Activated CD8-positive, alpha-beta memory T cell treated with anti-CD3 and anti-CD28 coated beads for 36 hours (primary cell): ENCODE measurements around the gene BEND7. TPM values are rescaled to one million over a fixed set of nuclear protein-coding genes. Genes with fewer than 3 reads are reported as not detected.

Source experiments
- CTCF ChIA-PET: fragments of 350-600 bp; sonication (Branson Sonifier 250); formaldehyde crosslinking; loops from one replicate; lab custom pipeline; 2021; ENCODE audit warnings: antibody characterized with exemption; lab: Charles Lee
- POLR2A ChIA-PET: fragments of 350-600 bp; sonication (Branson Sonifier 250); formaldehyde crosslinking; loops from one replicate; lab custom pipeline; 2021; ENCODE audit warnings: antibody characterized with exemption; lab: Charles Lee
- total RNA-seq, 2 experiments: library from RNA; stranded (reverse); gene quantifications; one replicate each; pipeline ENCODE4 v1.2.3, GENCODE V29; 2021

Gene BEND7
- total RNA-seq, 2 experiments from 2014 or later = 0.19 TPM; not detected in 1

GRCh38 chr10:13491747-13492360 lies 37.0 kb downstream of the BEND7 start:
- ChIA-PET CTCF (no interaction called here), POLR2A (no interaction called here)

- POLR2A ChIA-PET = no interaction called here
- CTCF ChIA-PET = no interaction called here
Measured at GRCh38 chr10:13490503-13490902, 38.3 kb downstream of the BEND7 start.

- CTCF ChIA-PET = no interaction called here
- POLR2A ChIA-PET = no interaction called here
Measured at GRCh38 chr10:13489035-13489599, 39.7 kb downstream of the BEND7 start.

GRCh38 chr10:13485623-13486022 lies 43.2 kb downstream of the BEND7 start:
- ChIA-PET CTCF (no interaction called here), POLR2A (no interaction called here)

GRCh38 chr10:13483951-13484350 lies 44.9 kb downstream of the BEND7 start:
- ChIA-PET CTCF (no interaction called here), POLR2A (no interaction called here)

- CTCF ChIA-PET = no interaction called here
- POLR2A ChIA-PET = no interaction called here
Measured at GRCh38 chr10:13483073-13483472, 45.7 kb downstream of the BEND7 start.

GRCh38 chr10:13481690-13482089 lies 47.1 kb downstream of the BEND7 start:
- ChIA-PET CTCF (no interaction called here), POLR2A (no interaction called here)

- ChIA-PET POLR2A (no interaction called here), CTCF (no interaction called here)
Measured at GRCh38 chr10:13475124-13475523, 53.7 kb downstream of the BEND7 start.

- ChIA-PET POLR2A (no interaction called here), CTCF (no interaction called here)
Measured at GRCh38 chr10:13473986-13474385, 54.8 kb downstream of the BEND7 start.

GRCh38 chr10:13472359-13472758 lies 56.5 kb downstream of the BEND7 start:
- CTCF ChIA-PET = no interaction called here
- POLR2A ChIA-PET = no interaction called here

- CTCF ChIA-PET = no interaction called here
Measured at GRCh38 chr10:13470270-13470669, 58.5 kb downstream of the BEND7 start.

GRCh38 chr10:13462551-13462950 lies 66.3 kb downstream of the BEND7 start:
- ChIA-PET CTCF (no interaction called here), POLR2A (no interaction called here)

More at GRCh38 chr10:13470270-13470669, 58.5 kb downstream of the BEND7 start:
- POLR2A ChIA-PET = no interaction called here

GRCh38 chr10:13458687-13459012 lies 70.2 kb downstream of the BEND7 start:
- POLR2A ChIA-PET = no interaction called here
- CTCF ChIA-PET = interaction anchor here (1.2 kb wide), 1 partner anchor 19 kb away, joined by 3 read pairs; no protein-coding TSS in a partner anchor

- POLR2A ChIA-PET = no interaction called here
- CTCF ChIA-PET = interaction anchor here (1.2 kb wide), 1 partner anchor 18 kb away, joined by 3 read pairs; no protein-coding TSS in a partner anchor
Measured at GRCh38 chr10:13457958-13458686, 70.7 kb downstream of the BEND7 start.

GRCh38 chr10:13453896-13454295 lies 74.9 kb downstream of the BEND7 start:
- ChIA-PET POLR2A (no interaction called here), CTCF (interaction anchor here (1.2 kb wide), 1 partner anchor 65 kb away, joined by 3 read pairs; no protein-coding TSS in a partner anchor)

- CTCF ChIA-PET = no interaction called here
- POLR2A ChIA-PET = no interaction called here
Measured at GRCh38 chr10:13450069-13450468, 78.7 kb downstream of the BEND7 start.

- POLR2A ChIA-PET = no interaction called here
Measured at GRCh38 chr10:13449296-13449695, 79.5 kb downstream of the BEND7 start.

GRCh38 chr10:13448216-13448615 lies 80.6 kb downstream of the BEND7 start:
- POLR2A ChIA-PET = no interaction called here

More at GRCh38 chr10:13449296-13449695, 79.5 kb downstream of the BEND7 start:
- CTCF ChIA-PET = no interaction called here

GRCh38 chr10:13445656-13446400 lies 83.0 kb downstream of the BEND7 start:
- ChIA-PET POLR2A (no interaction called here), CTCF (no interaction called here)

More at GRCh38 chr10:13448216-13448615, 80.6 kb downstream of the BEND7 start:
- CTCF ChIA-PET = interaction anchor here (1.0 kb wide), 1 partner anchor 76 kb away, joined by 3 read pairs; no protein-coding TSS in a partner anchor

GRCh38 chr10:13441476-13441875 lies 87.3 kb downstream of the BEND7 start:
- ChIA-PET CTCF (interaction anchor here (1.0 kb wide), 1 partner anchor 69 kb away, joined by 3 read pairs; no protein-coding TSS in a partner anchor), POLR2A (no interaction called here)
